Spinal cord (tissue), 10 donors: Measurements from ENCODE around the gene RPL18. TPM values are rescaled to one million over a fixed set of nuclear protein-coding genes. Genes with fewer than 3 reads are reported as not detected.
A peak's percentile ranks its signal among the peaks of the same experiment; 100 is the strongest.

ENCODE experiments used
- DNase-seq, 6 donors: peaks; one replicate each; pipeline versions ENCODE4 v3.0.0 to v3.0.0-alpha.2; 2013 to 2015; ENCODE audit warnings: low spot score in 6 of 6, low read depth in 4 of 6
- H3K27ac ChIP-seq: one replicate; pipeline ENCODE4 v1.5.1; 2013; ENCODE audit warnings: low read depth, low read length, control low read depth
- H3K27me3 ChIP-seq: one replicate; pipeline ENCODE4 v1.6.1; 2013; ENCODE audit warnings: low read length; ENCODE audit not compliant: control insufficient read depth, insufficient read depth
- H3K36me3 ChIP-seq: one replicate; pipeline ENCODE4 v1.6.1; 2013; ENCODE audit warnings: low read length; ENCODE audit not compliant: control insufficient read depth, insufficient read depth
- H3K4me1 ChIP-seq: one replicate; pipeline ENCODE4 v1.6.1; 2013; ENCODE audit warnings: low read length; ENCODE audit not compliant: control insufficient read depth, insufficient read depth
- H3K4me3 ChIP-seq: one replicate; pipeline ENCODE4 v1.5.1; 2013; ENCODE audit warnings: low read depth, low read length, control low read depth
- H3K9me3 ChIP-seq: one replicate; pipeline ENCODE4 v1.6.1; 2013; ENCODE audit warnings: low read length; ENCODE audit not compliant: control insufficient read depth, insufficient read depth
- WGBS: methylation state at CpG from one replicate; pipeline ENCODE4 v1.1.5; 2013; ENCODE audit warnings: missing lambda C conversion rate; ENCODE audit not compliant: insufficient coverage; 5-methylcytosine and 5-hydroxymethylcytosine counted together
- polyA plus RNA-seq, 2 donors: library from polyadenylated mRNA; unstranded; fragments of 120-200 nt; gene quantifications; one replicate each; pipeline ENCODE4 v1.2.1, GENCODE V29; 2013; ENCODE audit not compliant: insufficient read length in 2 of 2
- total RNA-seq, 2 donors: library from RNA; depleted of rRNA in 1 of 2; stranded (reverse); fragments of 120-200 nt in 1 of 2; fragments of >200 nt in 1 of 2; gene quantifications; one replicate each; pipeline versions ENCODE4 v1.2.3 to v1.2.4, GENCODE V29; 2013 to 2014
- donor health status: healthy.

RPL18 gene
- total and polyA plus RNA-seq, 4 donors, result 747 to 1,623 (median 1,033) TPM

- Histone ChIP-seq H3K36me3 (no peaks in the 10 kb centered on the region), H3K4me3 (peak within 1 kb of the TSS; percentile 62), H3K9me3 (no peaks in the 10 kb centered on the region), H3K27ac (peak within 1 kb of the TSS; percentile 89), H3K27me3 (no peaks in the 10 kb centered on the region), H3K4me1 (peaks cover 24% of the 10 kb centered on the region)
- WGBS, result under 1% methylated on average over 31 of the region's 33 CpGs
- DNase-seq, result peak in 5 of 6 donors; percentile 82 to 98 (median 92)
Observed at GRCh38 chr19:48646001-48646721, 27.2 kb upstream of the RPL18 start, which contains the start of gene CA11. Gene CA11, minus strand, starts transcription at chr19:48646187. Its CDS starts 555 bp downstream, at chr19:48645632.

DNA sequence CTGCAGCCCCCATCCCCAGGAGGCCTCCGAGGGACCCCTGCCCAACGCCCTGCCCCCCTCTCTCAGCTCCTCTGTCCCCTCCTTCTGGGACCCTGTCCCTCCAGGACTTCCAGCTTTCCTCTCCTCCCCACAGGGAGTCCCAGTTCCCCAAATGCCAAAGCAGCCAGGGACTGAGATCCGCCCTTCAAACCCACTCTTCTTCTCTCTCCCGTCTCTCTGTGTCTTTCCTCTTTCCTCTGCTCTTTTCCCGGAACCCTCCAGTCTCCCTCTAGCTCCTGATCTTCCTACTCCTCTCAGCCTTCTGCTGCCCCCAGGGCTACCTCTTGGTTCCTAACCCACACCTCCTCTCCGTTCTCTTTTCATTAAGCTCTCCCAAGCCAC, 26.6 kb upstream of the RPL18 start:
- Histone ChIP-seq H3K9me3 (no peaks in the 10 kb centered on the region), H3K27ac (peak overlapping the region; percentile 89), H3K27me3 (no peaks in the 10 kb centered on the region), H3K4me1 (peaks cover 24% of the 10 kb centered on the region), H3K36me3 (no peaks in the 10 kb centered on the region), H3K4me3 (peak overlapping the region; percentile 62)
- 0% methylated on average over 6 of the region's 6 CpGs for WGBS
- DNase-seq, result no peak

DNA sequence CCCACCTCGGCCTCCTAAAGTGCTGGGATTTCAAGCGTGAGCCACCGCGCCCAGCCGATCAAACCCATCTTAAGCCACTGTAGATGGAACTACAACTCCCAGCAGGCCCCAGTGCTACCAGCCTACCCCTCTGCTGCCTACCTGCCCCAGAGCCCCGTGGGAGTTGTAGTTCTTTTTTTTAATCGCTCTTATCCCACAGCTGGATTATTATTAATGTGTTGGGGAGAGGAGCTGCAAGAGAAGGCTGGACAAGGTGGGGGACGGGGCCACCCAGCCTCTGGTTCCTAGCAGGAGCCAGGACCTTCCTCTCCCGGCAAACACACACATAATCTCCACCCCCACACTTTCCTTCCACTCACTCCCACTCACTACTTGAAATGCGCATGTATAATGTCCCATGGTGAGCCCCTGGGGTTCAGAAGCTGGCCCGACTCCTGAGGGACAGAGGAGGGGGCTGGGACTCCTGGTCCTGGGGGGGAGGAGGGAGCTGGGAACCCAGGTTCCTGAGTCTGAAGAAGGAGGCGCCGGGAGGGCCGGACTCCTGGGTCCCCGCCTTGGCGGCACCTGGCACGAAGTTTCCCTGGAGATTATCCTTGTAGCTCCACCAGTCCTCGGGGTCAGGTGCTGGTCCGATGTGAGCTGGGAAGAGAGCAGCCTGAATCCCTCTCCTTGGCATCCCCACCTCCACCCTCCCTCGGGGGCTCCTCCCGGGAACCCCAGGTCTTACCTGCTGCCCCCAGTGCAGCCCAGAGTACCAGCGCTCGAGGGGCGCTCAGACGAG, 26.1 kb upstream of the RPL18 start:
- Histone ChIP-seq H3K27ac (peak overlapping the region; percentile 89), H3K27me3 (no peaks in the 10 kb centered on the region), H3K9me3 (no peaks in the 10 kb centered on the region), H3K4me1 (peaks cover 24% of the 10 kb centered on the region), H3K36me3 (peaks cover under 1% of the 10 kb centered on the region), H3K4me3 (peak overlapping the region; percentile 62)
- WGBS, result 3% methylated on average over 20 of the region's 25 CpGs
- DNase-seq, result peak in 2 of 6 donors; percentile 88 to 94

- DNase-seq, result no peak
- no peaks in the 10 kb centered on the region for H3K27me3 ChIP-seq
- WGBS, result 88% methylated on average over 1 of the region's 4 CpGs
- H3K4me1 ChIP-seq, result peaks cover 31% of the 10 kb centered on the region
- peak overlapping the region; percentile 62 for H3K4me3 ChIP-seq
- peaks cover 7% of the 10 kb centered on the region for H3K36me3 ChIP-seq
- no peaks in the 10 kb centered on the region for H3K9me3 ChIP-seq
- H3K27ac ChIP-seq, result no peak overlapping the region
Observed at GRCh38 chr19:48644355-48644754, 25.4 kb upstream of the RPL18 start.

DNA sequence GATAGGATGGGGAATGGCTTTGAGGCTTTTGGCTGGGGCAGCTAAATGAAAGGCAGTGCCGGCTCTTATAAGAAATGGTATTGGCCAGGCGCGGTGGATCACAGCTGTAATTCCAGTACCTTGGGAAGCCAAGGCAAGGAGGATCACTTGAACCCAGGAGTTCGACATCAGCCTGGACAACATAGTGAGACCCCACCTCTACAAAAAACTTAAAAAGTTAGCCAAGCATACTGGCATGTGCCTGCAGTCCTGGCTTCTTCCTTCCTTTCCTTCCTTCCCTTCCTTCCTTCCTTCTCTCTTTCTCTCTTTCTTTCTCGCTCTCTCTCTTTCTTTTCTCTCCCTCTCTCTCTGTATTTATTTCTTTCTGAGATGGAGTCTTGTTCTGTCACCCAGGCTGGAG, 23.9 kb upstream of the RPL18 start:
- Histone ChIP-seq H3K36me3 (peaks cover 14% of the 10 kb centered on the region), H3K4me3 (no peak overlapping the region), H3K4me1 (peaks cover 45% of the 10 kb centered on the region), H3K27ac (no peak overlapping the region), H3K9me3 (no peaks in the 10 kb centered on the region), H3K27me3 (no peaks in the 10 kb centered on the region)
- no peak for DNase-seq
- WGBS, result 96% methylated on average over 4 of the region's 5 CpGs

DNA sequence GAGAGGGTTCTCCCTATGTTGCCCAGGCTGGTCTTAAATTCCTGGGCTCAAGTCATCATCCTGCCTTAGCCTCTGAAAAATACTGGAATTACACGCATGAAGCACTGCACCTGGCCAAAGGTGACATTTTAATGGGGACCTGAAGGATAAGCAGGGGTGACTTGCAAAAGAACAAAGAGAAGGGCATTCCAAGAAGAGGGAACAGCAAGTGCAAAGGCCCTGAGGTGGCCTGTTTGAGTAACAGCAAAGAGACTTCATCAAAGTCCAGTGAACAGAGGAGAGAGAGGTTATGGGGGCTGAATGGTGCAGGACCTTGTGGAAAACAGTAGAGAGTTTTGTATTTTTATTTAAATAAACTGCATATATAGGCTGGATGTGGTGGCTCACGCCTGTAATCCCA, 22.9 kb upstream of the RPL18 start:
- Histone ChIP-seq H3K36me3 (peaks cover 14% of the 10 kb centered on the region), H3K9me3 (no peaks in the 10 kb centered on the region), H3K27ac (no peak overlapping the region), H3K4me3 (no peak overlapping the region), H3K4me1 (peaks cover 56% of the 10 kb centered on the region), H3K27me3 (no peaks in the 10 kb centered on the region)
- WGBS, result 88% methylated on average over 1 of the region's 2 CpGs
- DNase-seq, result no peak

DNA sequence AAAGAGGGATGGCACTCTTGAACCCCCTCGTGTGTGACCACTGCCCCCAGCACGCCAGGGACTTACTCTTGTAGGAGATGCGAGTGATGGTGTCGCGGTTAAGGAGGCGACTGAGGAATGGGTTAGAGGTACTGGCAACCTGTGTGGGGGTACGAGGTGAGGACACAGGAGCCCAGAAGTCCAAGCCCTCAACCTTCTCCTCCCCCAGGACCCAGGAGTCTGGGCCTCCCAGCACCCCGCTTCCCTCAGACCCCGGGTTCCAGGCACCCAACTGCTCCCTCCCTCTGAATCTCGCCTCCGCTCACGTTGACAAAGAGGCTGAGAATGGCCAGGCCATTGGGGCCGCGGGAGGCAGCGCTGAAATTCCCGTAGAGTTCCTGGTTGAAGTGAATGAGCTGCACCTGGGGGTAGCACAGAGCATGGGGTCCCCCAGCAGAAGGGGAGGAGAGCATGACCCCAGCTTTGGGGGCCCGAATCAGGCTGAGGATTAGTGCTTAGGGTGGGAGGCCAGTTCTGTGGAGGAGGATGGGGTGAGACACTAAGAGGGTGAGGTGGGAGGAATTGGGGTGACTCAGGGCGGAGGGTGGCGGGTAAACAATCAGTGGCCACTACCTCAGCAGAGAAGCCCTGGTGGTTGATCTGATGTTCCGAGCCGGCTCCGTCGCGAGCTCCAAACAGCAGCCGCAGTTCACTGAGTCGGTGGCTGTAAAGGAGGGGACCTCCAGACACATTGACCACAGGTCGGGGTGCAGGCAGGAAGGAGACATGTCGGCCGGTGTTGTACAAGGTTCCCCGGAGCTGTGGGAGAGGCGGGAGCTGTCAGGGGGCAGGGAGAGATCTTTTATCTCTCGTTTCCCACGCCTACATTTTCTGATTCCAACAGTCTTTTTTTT, 20.8 kb upstream of the RPL18 start:
- DNase-seq, result no peak
- Histone ChIP-seq H3K4me1 (peaks cover 56% of the 10 kb centered on the region), H3K4me3 (no peak overlapping the region), H3K36me3 (peaks cover 14% of the 10 kb centered on the region), H3K9me3 (no peaks in the 10 kb centered on the region), H3K27me3 (no peaks in the 10 kb centered on the region), H3K27ac (no peak overlapping the region)
- WGBS, result 78% methylated on average over 22 of the region's 33 CpGs

DNA sequence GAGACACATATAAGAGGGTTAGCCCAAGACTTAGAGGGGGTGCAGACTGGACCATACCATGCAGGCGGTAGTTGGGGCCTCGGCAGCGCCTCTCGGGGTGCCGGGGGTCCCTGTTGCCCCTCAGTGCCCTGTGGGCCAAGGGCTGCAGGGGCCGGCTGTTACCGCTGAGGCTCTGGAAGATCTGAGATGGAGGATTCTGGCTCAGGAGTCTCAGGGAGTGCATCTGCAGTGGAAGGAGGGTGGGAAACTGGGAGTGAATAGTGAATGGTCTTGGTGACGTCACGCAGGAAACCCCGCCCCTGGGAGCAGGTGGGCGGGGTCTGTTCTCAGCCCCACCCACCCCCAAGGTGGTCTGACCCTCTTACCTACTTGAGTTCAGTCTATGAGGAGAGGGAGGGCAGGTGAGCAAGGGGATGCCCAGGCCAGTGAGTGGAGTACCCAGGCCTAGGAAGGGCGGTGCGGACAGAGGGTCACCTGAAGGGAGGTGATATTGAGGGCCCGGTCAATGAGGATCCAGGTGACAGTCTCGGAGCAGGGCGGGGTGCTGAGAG, 19.9 kb upstream of the RPL18 start:
- Histone ChIP-seq H3K9me3 (no peaks in the 10 kb centered on the region), H3K4me1 (peaks cover 58% of the 10 kb centered on the region), H3K36me3 (peaks cover 14% of the 10 kb centered on the region), H3K27ac (peak overlapping the region; percentile 97), H3K27me3 (no peaks in the 10 kb centered on the region), H3K4me3 (no peak overlapping the region)
- WGBS, result 92% methylated on average over 12 of the region's 16 CpGs
- DNase-seq, result no peak
